ENCODE data around the gene CNTNAP2.

The CNTNAP2 gene

GRCh38 chr7:148214101-148214500 lies 2097.5 kb downstream of the CNTNAP2 start:
- no peak for DNase-seq (ENCODE audit: low spot score)

- no peak for DNase-seq (ENCODE audit: low spot score)
Measured at GRCh38 chr7:148218603-148219002, 2102.0 kb downstream of the CNTNAP2 start.

- no peak for DNase-seq (ENCODE audit: low spot score)
Measured at GRCh38 chr7:148222721-148223120, 2106.1 kb downstream of the CNTNAP2 start.

GRCh38 chr7:148223160-148223559 lies 2106.6 kb downstream of the CNTNAP2 start:
- no peak for DNase-seq (ENCODE audit: low spot score)

- no peak for DNase-seq (ENCODE audit: low spot score)
Measured at GRCh38 chr7:148223738-148224137, 2107.1 kb downstream of the CNTNAP2 start.

- DNase-seq (ENCODE audit: low spot score) = no peak
Measured at GRCh38 chr7:148230296-148230695, 2113.7 kb downstream of the CNTNAP2 start.

- no peak for DNase-seq (ENCODE audit: low spot score)
Measured at GRCh38 chr7:148230883-148231282, 2114.3 kb downstream of the CNTNAP2 start.

- no peak for DNase-seq (ENCODE audit: low spot score)
Measured at GRCh38 chr7:148232784-148233183, 2116.2 kb downstream of the CNTNAP2 start.

- DNase-seq (ENCODE audit: low spot score) = no peak
Measured at GRCh38 chr7:148234715-148235114, 2118.1 kb downstream of the CNTNAP2 start.

- no peak for DNase-seq (ENCODE audit: low spot score)
Measured at GRCh38 chr7:148238761-148239325, 2122.2 kb downstream of the CNTNAP2 start.

GRCh38 chr7:148241700-148242293 lies 2125.2 kb downstream of the CNTNAP2 start:
- no peak for DNase-seq (ENCODE audit: low spot score)

GRCh38 chr7:148242294-148242821 lies 2125.8 kb downstream of the CNTNAP2 start:
- DNase-seq (ENCODE audit: low spot score) = peak; percentile 22

GRCh38 chr7:148245381-148245780 lies 2128.8 kb downstream of the CNTNAP2 start:
- no peak for DNase-seq (ENCODE audit: low spot score)

GRCh38 chr7:148253629-148254028 lies 2137.0 kb downstream of the CNTNAP2 start:
- no peak for DNase-seq (ENCODE audit: low spot score)

GRCh38 chr7:148255333-148255732 lies 2138.7 kb downstream of the CNTNAP2 start:
- no peak for DNase-seq (ENCODE audit: low spot score)

- DNase-seq (ENCODE audit: low spot score) = no peak
Measured at GRCh38 chr7:148256433-148256832, 2139.8 kb downstream of the CNTNAP2 start.

GRCh38 chr7:148260599-148260998 lies 2144.0 kb downstream of the CNTNAP2 start:
- no peak for DNase-seq (ENCODE audit: low spot score)

- DNase-seq (ENCODE audit: low spot score) = no peak
Measured at GRCh38 chr7:148261523-148261922, 2144.9 kb downstream of the CNTNAP2 start.

GRCh38 chr7:148261996-148262688 lies 2145.5 kb downstream of the CNTNAP2 start:
- DNase-seq (ENCODE audit: low spot score) = no peak

GRCh38 chr7:148262721-148263229 lies 2146.2 kb downstream of the CNTNAP2 start:
- DNase-seq (ENCODE audit: low spot score) = peak; percentile 64

GRCh38 chr7:148264933-148265557 lies 2148.4 kb downstream of the CNTNAP2 start:
- peak; percentile 18 for DNase-seq (ENCODE audit: low spot score)

- DNase-seq (ENCODE audit: low spot score) = no peak
Measured at GRCh38 chr7:148265896-148266295, 2149.3 kb downstream of the CNTNAP2 start.

GRCh38 chr7:148266795-148267194 lies 2150.2 kb downstream of the CNTNAP2 start:
- no peak for DNase-seq (ENCODE audit: low spot score)

All from activated CD4-positive, alpha-beta T cell treated with anti-CD3 and anti-CD28 coated beads, Interleukin-2, Interleukin-4, amounts not matched to agents 100 ng/mL and 50 ng/mL, durations not matched to agents 16 hours and 8 hours (primary cell).